Colonic mucosa (tissue), 4 donors: ENCODE measurements around the gene PSMB7. TPM values are rescaled to one million over a fixed set of nuclear protein-coding genes. Genes with fewer than 3 reads are reported as not detected.

Experiments used
- DNase-seq: peaks from one replicate; pipeline ENCODE4 v3.0.0-alpha.2; 2020
- H3K27ac ChIP-seq: fragments of 200-600 bp; one replicate; pipeline ENCODE4 v1.8.0; 2021
- H3K27me3 ChIP-seq: fragments of 200-600 bp; one replicate; pipeline ENCODE4 v1.8.0; 2021
- H3K36me3 ChIP-seq: fragments of 200-600 bp; one replicate; pipeline ENCODE4 v1.8.0; 2021
- H3K4me1 ChIP-seq: fragments of 200-600 bp; one replicate; pipeline ENCODE4 v1.8.0; 2021; ENCODE audit warnings: mild to moderate bottlenecking
- H3K4me3 ChIP-seq: fragments of 200-600 bp; one replicate; pipeline ENCODE4 v1.8.0; 2021
- H3K9ac ChIP-seq, 2 donors: one replicate each; pipeline ENCODE4 v1.7.0; 2013; ENCODE audit warnings: control low read depth in 2 of 2, low read depth in 2 of 2, low read length in 2 of 2
- H3K9me3 ChIP-seq: fragments of 200-600 bp; one replicate; pipeline ENCODE4 v1.8.0; 2021
- intact Hi-C: fragments of 100-400 bp; cut with DNase I; formaldehyde crosslinking; loops from one replicate; pipeline ENCODE4 v1.14.1; 2022
- total RNA-seq, 2 donors: library from RNA; stranded (reverse); fragmentation: NEBNext Ultra II Directional in 1 of 2; extraction: Animal tissue kit (Norgen Biotek cat#: 25700) in 1 of 2; gene quantifications; one replicate each; pipeline ENCODE4 v1.2.1, GENCODE V29; 2021
- TF ChIP-seq, protein P1 (sequence below): fragments of 200-600 bp; IDR thresholded peaks from one replicate; pipeline ENCODE4 v1.8.0; 2022; ENCODE audit warnings: antibody characterized with exemption, mild to moderate bottlenecking
- donor health status: healthy.
- donor health status: DM: no; HTN: no; CAD: no.
- donor health status: DM: no; HTN: no; CAD: no.

The PSMB7 gene
- total RNA-seq, 2 donors from 2014 or later, result 89.8 to 136 TPM

DNA sequence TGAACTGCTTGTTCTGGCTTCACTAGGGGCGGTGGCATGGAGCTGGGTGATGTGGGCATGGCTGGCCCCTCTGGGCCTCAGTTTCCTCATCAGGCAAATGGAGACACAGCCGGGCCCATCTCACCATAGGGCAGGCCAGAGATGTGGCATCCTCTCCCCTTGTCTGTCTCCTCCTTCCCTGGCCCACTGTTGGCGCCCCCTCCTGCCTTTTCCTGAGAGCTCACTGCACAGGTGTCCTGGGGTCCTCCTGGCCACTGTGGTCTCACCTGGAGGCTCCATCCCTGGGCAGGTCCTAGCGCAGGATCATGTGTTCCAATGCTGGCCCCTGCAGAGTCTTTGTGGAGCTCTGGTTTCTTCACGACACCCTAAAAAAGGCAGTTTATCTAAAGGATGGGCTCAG, 104.0 kb downstream of the PSMB7 start:
- H3K27me3 ChIP-seq, result no peaks in the 10 kb centered on the region
- H3K4me1 ChIP-seq, result no peaks in the 10 kb centered on the region
- TF ChIP-seq, protein P1, sequence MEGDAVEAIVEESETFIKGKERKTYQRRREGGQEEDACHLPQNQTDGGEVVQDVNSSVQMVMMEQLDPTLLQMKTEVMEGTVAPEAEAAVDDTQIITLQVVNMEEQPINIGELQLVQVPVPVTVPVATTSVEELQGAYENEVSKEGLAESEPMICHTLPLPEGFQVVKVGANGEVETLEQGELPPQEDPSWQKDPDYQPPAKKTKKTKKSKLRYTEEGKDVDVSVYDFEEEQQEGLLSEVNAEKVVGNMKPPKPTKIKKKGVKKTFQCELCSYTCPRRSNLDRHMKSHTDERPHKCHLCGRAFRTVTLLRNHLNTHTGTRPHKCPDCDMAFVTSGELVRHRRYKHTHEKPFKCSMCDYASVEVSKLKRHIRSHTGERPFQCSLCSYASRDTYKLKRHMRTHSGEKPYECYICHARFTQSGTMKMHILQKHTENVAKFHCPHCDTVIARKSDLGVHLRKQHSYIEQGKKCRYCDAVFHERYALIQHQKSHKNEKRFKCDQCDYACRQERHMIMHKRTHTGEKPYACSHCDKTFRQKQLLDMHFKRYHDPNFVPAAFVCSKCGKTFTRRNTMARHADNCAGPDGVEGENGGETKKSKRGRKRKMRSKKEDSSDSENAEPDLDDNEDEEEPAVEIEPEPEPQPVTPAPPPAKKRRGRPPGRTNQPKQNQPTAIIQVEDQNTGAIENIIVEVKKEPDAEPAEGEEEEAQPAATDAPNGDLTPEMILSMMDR, result no peak
- H3K36me3 ChIP-seq, result no peaks in the 10 kb centered on the region
- intact Hi-C loops, result no loop called here
- H3K27ac ChIP-seq, result no peak overlapping the region
- DNase-seq, result no peak
- H3K9ac ChIP-seq, result no peak overlapping the region
- H3K9me3 ChIP-seq, result no peaks in the 10 kb centered on the region
- H3K4me3 ChIP-seq, result no peak overlapping the region

DNA sequence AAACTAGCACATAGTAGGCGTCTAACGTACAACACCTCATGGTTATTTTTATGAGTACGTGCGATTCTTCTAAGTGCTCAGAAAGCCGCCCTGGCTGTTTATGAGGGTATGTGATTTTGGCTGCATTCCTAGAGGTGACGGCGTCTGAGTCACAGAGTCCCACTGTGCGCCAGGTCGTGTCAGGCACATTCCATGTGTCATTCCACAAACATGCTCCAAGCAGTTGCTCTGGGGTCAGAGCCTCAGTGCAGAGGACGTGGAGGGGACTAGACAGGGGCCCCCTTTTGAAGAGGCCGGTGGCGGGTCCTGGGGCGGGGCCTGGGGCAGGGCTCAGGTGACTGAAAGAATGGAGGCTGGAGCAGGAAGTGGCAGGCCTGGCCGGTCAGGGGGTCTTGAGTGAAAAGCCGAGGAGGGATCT, 105.6 kb downstream of the PSMB7 start:
- Histone ChIP-seq H3K4me1 (no peaks in the 10 kb centered on the region), H3K36me3 (no peaks in the 10 kb centered on the region), H3K9ac (no peak overlapping the region), H3K9me3 (no peaks in the 10 kb centered on the region), H3K4me3 (no peak overlapping the region), H3K27me3 (no peaks in the 10 kb centered on the region), H3K27ac (no peak overlapping the region)
- intact Hi-C loops, result no loop called here
- TF ChIP-seq, protein P1, result no peak
- no peak for DNase-seq

DNA sequence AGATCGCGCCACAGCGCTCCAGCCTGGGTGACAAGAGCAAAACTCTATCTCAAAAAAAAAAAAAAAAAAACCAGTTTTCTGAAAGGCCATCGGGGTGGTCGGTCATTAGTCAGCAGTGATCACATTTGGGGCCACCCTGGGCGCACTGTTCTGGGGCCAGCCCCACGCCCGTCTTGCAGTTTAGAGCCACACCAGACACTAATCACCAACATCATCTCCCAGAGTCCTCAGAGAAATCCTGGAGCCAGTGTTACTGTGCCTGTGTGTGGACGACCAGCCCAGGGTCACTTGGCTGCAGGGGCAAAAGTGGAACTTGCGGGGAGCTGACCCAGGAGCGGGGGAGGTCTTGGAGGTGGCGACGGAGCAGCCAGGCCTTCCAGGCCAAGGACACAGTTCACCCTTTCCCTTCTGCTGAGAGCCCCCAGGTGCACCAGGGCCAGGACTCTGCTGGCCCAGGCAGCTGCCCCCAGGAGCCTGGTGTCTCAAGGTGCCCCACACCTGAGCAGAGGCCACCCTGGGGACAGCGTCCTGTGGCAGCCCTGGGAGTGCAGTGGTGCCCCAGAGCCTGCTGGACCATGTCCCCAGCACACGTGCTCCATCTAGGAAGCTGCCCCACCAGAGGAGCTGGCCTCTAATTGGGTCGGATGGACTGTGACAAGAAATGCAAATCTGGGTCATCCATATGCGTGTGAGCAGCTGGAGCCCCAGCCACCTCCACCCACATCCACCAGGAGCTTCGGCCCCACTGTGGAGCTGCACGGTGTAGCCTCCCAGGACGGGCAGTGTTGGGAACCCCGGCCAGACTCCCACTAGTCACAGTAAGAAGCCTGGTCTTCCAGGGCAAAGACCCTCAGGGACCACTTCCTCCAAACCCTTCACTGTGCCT, 106.4 kb downstream of the PSMB7 start:
- H3K27ac ChIP-seq, result no peak overlapping the region
- H3K4me3 ChIP-seq, result no peak overlapping the region

DNA sequence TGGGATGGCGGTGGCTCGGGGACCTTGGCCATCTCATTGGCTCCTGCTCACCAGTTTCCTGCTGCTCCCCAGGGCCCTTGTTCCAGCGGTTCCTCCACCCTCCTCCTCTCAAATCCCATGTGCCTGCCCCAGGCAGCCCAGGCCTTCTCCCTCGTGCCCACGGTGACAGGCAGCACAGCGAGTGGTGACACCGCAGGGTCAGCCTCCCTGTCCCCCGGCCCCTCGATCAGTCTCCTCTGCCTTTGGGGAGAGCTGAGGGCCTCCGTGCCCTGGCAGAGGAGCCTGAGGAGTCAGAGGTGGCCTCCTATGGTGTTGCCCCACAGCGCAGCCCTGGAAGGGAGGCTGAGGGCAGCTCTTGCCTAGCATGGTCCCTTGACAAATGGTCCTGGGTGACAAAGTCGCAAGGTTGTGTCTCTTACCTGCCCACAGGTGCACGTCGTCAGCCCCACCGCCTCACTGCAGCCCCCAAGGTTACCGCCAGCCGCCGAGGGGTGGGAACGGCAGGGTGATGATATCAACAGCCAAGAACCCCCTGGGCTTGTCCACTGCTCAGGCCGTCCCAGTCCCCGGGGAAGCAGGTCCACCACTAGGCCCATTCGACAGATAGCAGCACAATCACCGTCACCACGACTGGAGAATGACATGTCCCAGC, 107.7 kb downstream of the PSMB7 start:
- intact Hi-C loops, result no loop called here
- DNase-seq, result no peak
- H3K27ac ChIP-seq, result no peak overlapping the region
- no peaks in the 10 kb centered on the region for H3K27me3 ChIP-seq
- TF ChIP-seq, protein P1, result no peak
- no peaks in the 10 kb centered on the region for H3K36me3 ChIP-seq
- H3K9me3 ChIP-seq, result no peaks in the 10 kb centered on the region
- H3K4me3 ChIP-seq, result no peak overlapping the region
- no peak overlapping the region for H3K9ac ChIP-seq
- H3K4me1 ChIP-seq, result no peaks in the 10 kb centered on the region

More for the DNA sequence above, 106.4 kb downstream of the PSMB7 start:
- intact Hi-C loops, result no loop called here
- no peak for DNase-seq
- H3K36me3 ChIP-seq, result no peaks in the 10 kb centered on the region
- no peaks in the 10 kb centered on the region for H3K27me3 ChIP-seq
- H3K9me3 ChIP-seq, result no peaks in the 10 kb centered on the region
- TF ChIP-seq, protein P1, result no peak
- no peak overlapping the region for H3K9ac ChIP-seq
- H3K4me1 ChIP-seq, result no peaks in the 10 kb centered on the region

DNA sequence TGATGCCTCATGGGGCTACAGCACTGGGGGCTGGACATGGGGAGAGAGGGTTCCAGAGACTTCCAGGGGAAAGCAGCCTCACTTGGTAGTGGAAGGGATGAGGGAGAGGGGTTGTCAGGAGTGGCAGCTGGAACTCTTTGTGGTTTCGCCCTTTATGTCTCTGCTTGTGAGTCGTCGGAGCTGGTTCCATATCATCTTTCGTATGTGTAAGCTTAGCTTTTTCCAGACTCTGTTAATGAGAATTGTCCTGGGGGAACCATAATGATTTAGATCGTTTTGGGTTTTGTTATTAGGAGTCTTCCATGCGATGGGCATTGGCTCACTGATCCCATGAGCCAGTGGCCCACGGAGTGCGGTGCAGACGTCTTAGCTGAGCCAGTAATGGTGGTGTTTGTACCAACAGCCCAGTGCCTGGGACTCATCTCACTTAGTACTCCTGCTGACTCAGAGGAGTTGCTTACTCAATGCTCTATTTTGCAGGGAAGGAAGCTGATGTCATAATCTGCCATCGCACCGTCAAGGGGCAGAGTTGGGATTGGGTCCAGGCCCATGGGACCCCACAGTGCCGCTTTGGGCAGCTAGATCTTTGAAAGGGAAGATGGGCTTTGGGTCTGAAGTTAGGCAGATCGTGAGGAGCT, 109.0 kb downstream of the PSMB7 start:
- Histone ChIP-seq H3K27me3 (no peaks in the 10 kb centered on the region), H3K27ac (no peak overlapping the region), H3K36me3 (no peaks in the 10 kb centered on the region), H3K4me1 (no peaks in the 10 kb centered on the region), H3K9ac (no peak overlapping the region), H3K4me3 (no peak overlapping the region), H3K9me3 (no peaks in the 10 kb centered on the region)
- intact Hi-C loops, result no loop called here
- no peak for DNase-seq
- TF ChIP-seq, protein P1, result no peak
